GM10248 (cell line): ENCODE measurements around the gene CLIC5.

Source experiments
- CTCF ChIA-PET: fragments of 300-600 bp; sonication (Branson Sonifier 250); formaldehyde crosslinking; extraction: SDS; loops from one replicate; lab custom pipeline; 2021; ENCODE audit warnings: antibody characterized with exemption; lab: Yijun Ruan, JAX
- POLR2A ChIA-PET: fragments of 350-650 bp; sonication (Branson Sonifier 250); formaldehyde crosslinking; extraction: SDS; loops from one replicate; lab custom pipeline; 2020; ENCODE audit warnings: antibody characterized with exemption; lab: Yijun Ruan, JAX
- DNase-seq: peaks from one replicate; pipeline ENCODE4 v3.0.0; 2012; ENCODE audit errors: extremely low spot score
- TF ChIP-seq, protein P1 (sequence below): IDR thresholded peaks from 2 replicates; pipeline ENCODE4 v1.5.1; 2012; ENCODE audit warnings: mild to moderate bottlenecking, low read depth; ENCODE audit errors: extremely low read depth, missing control alignments, control extremely low read depth

Gene CLIC5

DNA sequence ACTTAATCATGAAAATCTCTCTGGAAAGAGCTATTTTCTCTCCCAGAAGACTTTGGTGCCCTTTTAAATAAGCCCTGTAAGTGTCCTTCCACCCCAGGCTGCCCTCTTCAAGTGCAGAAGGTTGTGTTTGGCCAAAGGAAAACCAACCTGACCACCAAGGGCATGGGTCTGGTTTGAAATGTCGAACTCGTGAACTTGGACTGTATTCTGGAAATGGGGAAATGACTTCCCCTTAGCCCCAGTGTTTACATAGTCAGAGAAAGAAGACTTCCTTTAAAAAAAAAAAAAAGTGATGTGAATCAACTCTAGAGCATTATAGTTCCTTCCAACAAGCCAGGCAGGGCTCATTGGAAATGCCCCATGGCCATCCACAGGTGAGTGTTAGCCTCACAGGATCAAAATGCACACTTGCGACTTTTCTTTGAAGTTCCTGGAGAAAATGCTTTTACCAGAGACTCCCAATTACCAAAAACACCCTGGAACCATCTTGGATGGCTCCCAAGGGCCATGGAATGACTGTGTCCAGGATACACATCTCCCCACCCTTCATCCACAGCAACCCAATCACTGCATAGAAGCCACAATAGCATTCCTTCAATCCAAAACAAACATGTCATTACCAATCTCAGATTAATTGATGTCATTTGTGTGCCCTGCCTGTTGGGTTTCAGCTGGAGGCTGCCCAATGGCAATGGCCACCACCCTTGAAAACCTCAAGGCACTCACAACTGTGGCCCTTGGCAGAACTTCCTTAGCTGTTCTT lies 133.8 kb downstream of the CLIC5 start:
- TF ChIP-seq, protein P1, sequence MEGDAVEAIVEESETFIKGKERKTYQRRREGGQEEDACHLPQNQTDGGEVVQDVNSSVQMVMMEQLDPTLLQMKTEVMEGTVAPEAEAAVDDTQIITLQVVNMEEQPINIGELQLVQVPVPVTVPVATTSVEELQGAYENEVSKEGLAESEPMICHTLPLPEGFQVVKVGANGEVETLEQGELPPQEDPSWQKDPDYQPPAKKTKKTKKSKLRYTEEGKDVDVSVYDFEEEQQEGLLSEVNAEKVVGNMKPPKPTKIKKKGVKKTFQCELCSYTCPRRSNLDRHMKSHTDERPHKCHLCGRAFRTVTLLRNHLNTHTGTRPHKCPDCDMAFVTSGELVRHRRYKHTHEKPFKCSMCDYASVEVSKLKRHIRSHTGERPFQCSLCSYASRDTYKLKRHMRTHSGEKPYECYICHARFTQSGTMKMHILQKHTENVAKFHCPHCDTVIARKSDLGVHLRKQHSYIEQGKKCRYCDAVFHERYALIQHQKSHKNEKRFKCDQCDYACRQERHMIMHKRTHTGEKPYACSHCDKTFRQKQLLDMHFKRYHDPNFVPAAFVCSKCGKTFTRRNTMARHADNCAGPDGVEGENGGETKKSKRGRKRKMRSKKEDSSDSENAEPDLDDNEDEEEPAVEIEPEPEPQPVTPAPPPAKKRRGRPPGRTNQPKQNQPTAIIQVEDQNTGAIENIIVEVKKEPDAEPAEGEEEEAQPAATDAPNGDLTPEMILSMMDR: no peak
- ChIA-PET CTCF (interaction anchor here (0.9 to 1.3 kb wide), 2 partner anchors 11 to 17 kb away, joined by 3 read pairs; no protein-coding TSS in a partner anchor), POLR2A (no interaction called here)
- DNase-seq: no peak

DNA sequence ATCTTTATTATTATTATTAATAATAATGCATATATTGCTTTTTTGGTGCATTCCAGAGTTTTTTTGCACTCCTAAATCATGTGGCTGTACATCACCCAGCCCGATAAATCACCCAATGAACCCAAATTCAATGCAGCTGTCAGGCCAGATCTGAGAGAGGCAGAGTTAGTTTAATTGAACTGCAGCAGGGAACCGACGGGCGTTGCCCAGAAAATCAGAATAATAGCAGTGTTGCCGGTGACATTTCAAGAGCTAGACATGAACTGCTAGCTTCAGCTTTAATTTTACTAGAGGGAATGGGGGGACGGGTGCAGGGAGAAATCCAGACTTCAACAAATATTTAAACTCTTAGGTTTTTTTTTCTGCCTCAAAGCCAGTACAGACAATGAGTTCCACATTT lies 135.0 kb downstream of the CLIC5 start:
- TF ChIP-seq, protein P1: no peak
- ChIA-PET CTCF (interaction anchor here (0.9 to 1.4 kb wide), 4 partner anchors 11 to 50 kb away, joined by 3 to 4 read pairs (median 3); no protein-coding TSS in a partner anchor), POLR2A (no interaction called here)
- no peak for DNase-seq

DNA sequence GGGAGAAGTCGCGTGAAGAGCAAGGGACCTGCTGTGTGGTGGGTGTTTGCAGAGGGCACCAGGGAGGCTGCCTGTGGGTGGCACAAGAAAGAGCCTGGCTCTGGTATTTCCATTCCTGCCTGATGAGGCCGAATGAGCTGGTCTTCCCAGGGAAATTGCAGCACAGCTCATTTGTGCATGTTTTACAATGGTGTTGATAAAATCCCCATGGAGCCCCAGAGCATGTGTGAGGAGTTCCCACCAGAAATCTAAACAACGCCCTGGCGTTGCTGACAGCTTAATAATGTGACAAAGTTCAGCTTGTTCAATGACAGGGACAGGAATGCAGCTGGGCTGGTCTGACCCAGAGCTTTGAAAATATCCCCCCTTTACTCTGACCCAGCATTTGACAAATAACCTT lies 135.5 kb downstream of the CLIC5 start:
- POLR2A ChIA-PET: no interaction called here
- no peak for DNase-seq
- TF ChIP-seq, protein P1: no peak
- CTCF ChIA-PET: interaction anchor here (0.8 to 1.4 kb wide), 5 partner anchors 12 to 51 kb away, joined by 3 to 4 read pairs (median 3); no protein-coding TSS in a partner anchor

DNA sequence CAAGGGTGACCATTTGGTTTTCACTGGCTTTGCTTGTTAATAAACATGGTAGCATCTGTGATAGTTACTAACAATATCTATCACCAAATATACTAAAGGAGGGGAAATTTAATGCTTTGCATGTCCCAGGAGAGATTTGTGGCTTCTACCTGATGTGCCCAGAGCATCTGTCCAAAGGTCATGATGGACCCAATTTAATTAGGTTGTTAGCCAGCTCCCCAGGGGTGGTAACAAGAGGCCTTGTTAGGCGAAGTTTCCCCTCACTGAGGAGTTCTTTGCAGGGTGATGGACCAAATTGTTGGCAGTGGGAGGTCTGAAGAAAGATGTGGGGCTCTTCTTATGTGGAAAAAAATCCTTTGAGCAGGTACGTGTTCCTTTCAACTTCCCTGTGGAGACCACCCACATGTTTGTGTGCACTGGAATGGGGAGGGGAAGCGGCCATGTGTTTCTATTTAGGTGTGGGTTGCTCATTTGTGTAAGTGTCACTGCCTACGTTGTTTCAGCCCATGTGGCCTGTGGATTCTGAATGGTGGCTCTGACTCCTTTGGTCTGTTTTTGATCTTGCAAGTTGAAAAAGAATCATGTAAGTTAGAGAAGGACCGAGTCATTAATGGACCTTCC lies 137.6 kb downstream of the CLIC5 start:
- ChIA-PET POLR2A (no interaction called here), CTCF (no interaction called here)
- no peak for DNase-seq
- TF ChIP-seq, protein P1: no peak

DNA sequence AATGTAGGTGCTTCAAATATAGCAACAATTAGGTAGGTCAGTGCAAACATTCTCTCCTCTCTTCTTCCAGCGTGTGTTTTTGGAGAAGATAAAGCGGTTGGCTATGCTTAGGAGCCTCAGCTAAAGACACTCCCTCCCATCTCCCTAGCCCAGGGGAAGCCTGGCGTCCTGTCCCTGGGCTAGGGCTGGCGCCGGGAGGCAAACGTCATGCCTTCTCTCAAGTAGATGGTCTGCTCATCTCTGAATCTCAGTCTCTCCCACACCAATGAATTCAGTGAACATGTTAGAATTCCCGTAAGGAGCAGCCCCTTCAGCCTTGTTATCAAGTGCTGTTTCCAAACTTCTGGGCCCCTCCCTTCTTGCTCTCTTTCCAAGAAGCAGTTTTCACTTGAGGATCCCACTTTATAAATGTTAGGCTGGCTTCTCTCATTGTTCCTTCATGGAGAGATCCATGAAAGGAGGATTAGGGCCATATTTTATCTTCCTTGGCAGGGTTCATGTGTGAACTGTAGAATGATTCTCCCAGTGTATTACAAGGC lies 142.8 kb downstream of the CLIC5 start:
- TF ChIP-seq, protein P1: no peak
- DNase-seq: no peak
- POLR2A ChIA-PET: no interaction called here
- CTCF ChIA-PET: interaction anchor here (1.8 kb wide), 1 partner anchor 19 kb away, joined by 5 read pairs; no protein-coding TSS in a partner anchor

DNA sequence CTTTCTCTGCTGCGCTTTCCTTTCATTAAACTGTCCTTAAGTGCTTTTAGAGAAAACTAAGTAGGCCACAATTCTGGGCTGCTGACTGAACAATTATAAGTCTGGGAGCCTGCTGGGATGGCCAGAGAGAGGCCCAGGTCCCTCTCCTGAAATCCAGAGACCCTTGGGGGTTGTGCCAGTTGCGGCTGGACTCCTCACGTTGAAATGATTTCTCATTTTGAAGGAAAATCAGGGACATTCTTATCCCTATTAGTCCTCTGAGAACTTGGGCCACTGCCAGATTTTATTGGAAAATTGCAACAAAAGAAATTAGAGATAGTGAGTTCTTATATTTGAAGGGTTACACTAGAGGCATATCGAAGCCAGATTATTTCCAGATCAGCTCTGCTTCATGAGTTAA lies 145.1 kb downstream of the CLIC5 start:
- ChIA-PET CTCF (no interaction called here), POLR2A (no interaction called here)
- TF ChIP-seq, protein P1: no peak
- DNase-seq: no peak
